Loucy (cell line): ENCODE results near the gene SHPK.
"Not testable (repeated sequence)": the region's sequence is repeated elsewhere in the genome, so short reads cannot be mapped to it uniquely, and the experiment has no call there.

ENCODE experiments used
- H2AFZ ChIP-seq: fragments of 200-600 bp; sonication (generic); 2 replicates; pipeline ENCODE4 v1.6.0; 2016; ENCODE audit warnings: antibody characterized with exemption, mild to moderate bottlenecking, low read length, moderate library complexity
- H3F3A ChIP-seq: fragments of 200-600 bp; 2 replicates; pipeline ENCODE4 v1.6.0; 2016; ENCODE audit warnings: antibody characterized with exemption, low read depth, mild to moderate bottlenecking
- H3K27me3 ChIP-seq: fragments of 200-600 bp; sonication (generic); 2 replicates; pipeline ENCODE4 v1.6.1; 2014; ENCODE audit warnings: low read length, mild to moderate bottlenecking; ENCODE audit not compliant: insufficient read depth, poor library complexity, severe bottlenecking
- H3K36me3 ChIP-seq: fragments of 200-600 bp; sonication (generic); 2 replicates; pipeline ENCODE4 v1.6.1; 2016; ENCODE audit warnings: low read length; ENCODE audit not compliant: insufficient read depth
- H3K4me1 ChIP-seq: fragments of 200-600 bp; sonication (generic); 2 replicates; pipeline ENCODE4 v1.5.1; 2014; ENCODE audit warnings: low read length, mild to moderate bottlenecking; ENCODE audit not compliant: insufficient read depth, poor library complexity, severe bottlenecking
- H3K4me2 ChIP-seq: fragments of 200-600 bp; sonication (generic); 2 replicates; pipeline ENCODE4 v1.6.0; 2014; ENCODE audit warnings: antibody characterized with exemption, low read length, low read depth, mild to moderate bottlenecking; ENCODE audit not compliant: poor library complexity, severe bottlenecking
- H3K4me3 ChIP-seq: fragments of 200-600 bp; sonication (generic); 2 replicates; pipeline ENCODE4 v1.5.1; 2014; ENCODE audit warnings: low read length, mild to moderate bottlenecking, mixed read lengths; ENCODE audit not compliant: poor library complexity, severe bottlenecking
- H3K79me2 ChIP-seq: fragments of 200-600 bp; sonication (generic); 2 replicates; pipeline ENCODE4 v1.6.1; 2014; ENCODE audit warnings: low read length; ENCODE audit not compliant: insufficient read depth
- H3K9ac ChIP-seq: fragments of 200-600 bp; sonication (generic); 2 replicates; pipeline ENCODE4 v1.6.0; 2014; ENCODE audit warnings: mild to moderate bottlenecking, low read depth, low read length, moderate library complexity; ENCODE audit not compliant: poor library complexity, severe bottlenecking
- H3K9me2 ChIP-seq: fragments of 200-600 bp; sonication (generic); replicated peaks from 2 replicates; pipeline ENCODE4 v1.6.1; 2016; ENCODE audit warnings: low read depth, low read length, mixed read lengths
- H3K9me3 ChIP-seq: fragments of 200-600 bp; sonication (generic); 2 replicates; pipeline ENCODE4 v1.6.1; 2014; ENCODE audit warnings: mild to moderate bottlenecking, antibody characterized with exemption, low read length, low read depth; ENCODE audit not compliant: insufficient read depth
- H4K20me1 ChIP-seq: fragments of 200-600 bp; sonication (generic); 2 replicates; pipeline ENCODE4 v1.6.0; 2014; ENCODE audit warnings: antibody characterized with exemption, low read length, mild to moderate bottlenecking; ENCODE audit not compliant: insufficient read depth, poor library complexity, severe bottlenecking
- EZH2phosphoT487 ChIP-seq: fragments of 200-600 bp; IDR thresholded peaks from 2 replicates; pipeline ENCODE4 v1.6.1; 2018; ENCODE audit warnings: antibody characterized with exemption, mild to moderate bottlenecking, moderate library complexity, borderline replicate concordance
- TF ChIP-seq, protein P1 (sequence below): fragments of 200-600 bp; sonication (generic); conservative IDR thresholded peaks from 2 replicates; pipeline ENCODE4 v1.5.1; 2014; ENCODE audit warnings: mild to moderate bottlenecking, antibody characterized with exemption, low read length

The SHPK gene

DNA sequence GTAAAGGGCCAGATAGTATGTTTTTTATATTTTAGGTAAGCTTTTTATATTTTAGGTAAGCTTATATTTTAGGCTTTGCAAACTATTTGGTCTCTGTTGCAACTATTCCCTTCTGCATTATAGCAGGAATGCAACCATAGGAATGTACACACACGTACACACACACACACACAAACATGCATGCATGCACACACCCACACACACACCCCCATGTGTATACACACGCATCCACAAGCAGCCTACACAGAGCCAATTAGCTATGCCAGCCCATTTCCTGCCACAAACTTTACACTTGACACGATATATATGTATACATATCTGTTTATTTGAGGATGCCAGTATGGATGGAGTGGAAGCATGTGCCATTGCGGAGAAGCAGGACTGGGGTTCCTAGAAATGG is 70.9 kb downstream of the SHPK start:
- Histone ChIP-seq H3K27me3 (no peaks in the 10 kb centered on the region), H4K20me1 (no peaks in the 10 kb centered on the region), H3F3A (no peaks in the 10 kb centered on the region), H2AFZ (no peak overlapping the region), H3K79me2 (no peaks in the 10 kb centered on the region), H3K9me2 (no peaks in the 10 kb centered on the region), H3K9me3 (no peaks in the 10 kb centered on the region), H3K4me2 (no peak overlapping the region), H3K36me3 (no peaks in the 10 kb centered on the region), H3K9ac (no peak overlapping the region), H3K4me3 (no peak overlapping the region), H3K4me1 (no peaks in the 10 kb centered on the region)
- no peak for TF ChIP-seq EZH2phosphoT487
- TF ChIP-seq, protein P1, sequence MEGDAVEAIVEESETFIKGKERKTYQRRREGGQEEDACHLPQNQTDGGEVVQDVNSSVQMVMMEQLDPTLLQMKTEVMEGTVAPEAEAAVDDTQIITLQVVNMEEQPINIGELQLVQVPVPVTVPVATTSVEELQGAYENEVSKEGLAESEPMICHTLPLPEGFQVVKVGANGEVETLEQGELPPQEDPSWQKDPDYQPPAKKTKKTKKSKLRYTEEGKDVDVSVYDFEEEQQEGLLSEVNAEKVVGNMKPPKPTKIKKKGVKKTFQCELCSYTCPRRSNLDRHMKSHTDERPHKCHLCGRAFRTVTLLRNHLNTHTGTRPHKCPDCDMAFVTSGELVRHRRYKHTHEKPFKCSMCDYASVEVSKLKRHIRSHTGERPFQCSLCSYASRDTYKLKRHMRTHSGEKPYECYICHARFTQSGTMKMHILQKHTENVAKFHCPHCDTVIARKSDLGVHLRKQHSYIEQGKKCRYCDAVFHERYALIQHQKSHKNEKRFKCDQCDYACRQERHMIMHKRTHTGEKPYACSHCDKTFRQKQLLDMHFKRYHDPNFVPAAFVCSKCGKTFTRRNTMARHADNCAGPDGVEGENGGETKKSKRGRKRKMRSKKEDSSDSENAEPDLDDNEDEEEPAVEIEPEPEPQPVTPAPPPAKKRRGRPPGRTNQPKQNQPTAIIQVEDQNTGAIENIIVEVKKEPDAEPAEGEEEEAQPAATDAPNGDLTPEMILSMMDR, result no peak

DNA sequence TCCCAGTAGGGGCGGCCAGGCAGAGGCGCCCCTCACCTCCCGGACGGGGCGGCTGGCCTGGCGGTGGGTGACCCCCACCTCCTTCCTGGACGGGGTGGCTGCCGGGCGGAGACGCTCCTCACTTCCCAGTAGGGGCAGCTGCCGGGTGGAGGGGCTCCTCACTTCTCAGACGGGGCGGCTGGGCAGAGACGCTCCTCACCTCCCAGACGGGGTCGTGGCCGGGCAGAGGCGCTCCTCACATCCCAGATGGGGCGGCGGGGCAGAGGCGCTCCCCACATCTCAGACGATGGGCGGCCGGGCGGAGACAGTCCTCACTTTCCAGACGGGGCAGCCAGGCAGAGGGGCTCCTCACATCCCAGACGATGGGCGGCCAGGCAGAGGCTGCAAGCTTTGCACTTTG is 71.8 kb downstream of the SHPK start:
- not testable (repeated sequence) for H3K9me3 ChIP-seq, H3K36me3 ChIP-seq, H3K79me2 ChIP-seq, H3K4me1 ChIP-seq, H2AFZ ChIP-seq, H3K9ac ChIP-seq, H3K4me3 ChIP-seq, H3K27me3 ChIP-seq, H3K4me2 ChIP-seq, H3F3A ChIP-seq, H3K9me2 ChIP-seq, H4K20me1 ChIP-seq

DNA sequence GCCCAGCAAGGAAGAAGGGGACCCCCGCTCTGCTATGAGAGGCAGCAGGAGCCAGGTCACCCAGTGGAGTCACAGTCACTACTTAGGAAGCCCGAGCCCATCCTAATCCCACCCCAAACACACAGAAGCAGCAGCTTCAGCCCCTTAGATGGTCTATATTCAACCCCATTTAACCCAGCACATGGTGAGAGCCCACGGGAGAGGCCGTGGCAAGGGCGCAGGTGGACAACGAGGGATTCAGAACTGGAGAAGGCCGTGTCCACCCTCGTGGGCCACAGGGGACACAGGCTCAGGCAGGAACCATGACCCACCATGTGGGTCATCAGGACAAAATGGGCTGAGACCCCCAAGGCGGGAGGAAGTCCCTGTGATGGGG is 76.8 kb downstream of the SHPK start:
- no peaks in the 10 kb centered on the region for H3K9me2 ChIP-seq
- no peaks in the 10 kb centered on the region for H4K20me1 ChIP-seq
- H3K27me3 ChIP-seq, result no peaks in the 10 kb centered on the region
- H3K79me2 ChIP-seq, result no peaks in the 10 kb centered on the region
- no peaks in the 10 kb centered on the region for H3K4me1 ChIP-seq
- H3K4me2 ChIP-seq, result no peak overlapping the region
- H2AFZ ChIP-seq, result no peak overlapping the region
- H3K36me3 ChIP-seq, result no peaks in the 10 kb centered on the region
- no peak overlapping the region for H3K9ac ChIP-seq
- no peaks in the 10 kb centered on the region for H3K9me3 ChIP-seq
- TF ChIP-seq, protein P1, result no peak
- no peak for TF ChIP-seq EZH2phosphoT487
- no peaks in the 10 kb centered on the region for H3F3A ChIP-seq
- H3K4me3 ChIP-seq, result no peak overlapping the region

DNA sequence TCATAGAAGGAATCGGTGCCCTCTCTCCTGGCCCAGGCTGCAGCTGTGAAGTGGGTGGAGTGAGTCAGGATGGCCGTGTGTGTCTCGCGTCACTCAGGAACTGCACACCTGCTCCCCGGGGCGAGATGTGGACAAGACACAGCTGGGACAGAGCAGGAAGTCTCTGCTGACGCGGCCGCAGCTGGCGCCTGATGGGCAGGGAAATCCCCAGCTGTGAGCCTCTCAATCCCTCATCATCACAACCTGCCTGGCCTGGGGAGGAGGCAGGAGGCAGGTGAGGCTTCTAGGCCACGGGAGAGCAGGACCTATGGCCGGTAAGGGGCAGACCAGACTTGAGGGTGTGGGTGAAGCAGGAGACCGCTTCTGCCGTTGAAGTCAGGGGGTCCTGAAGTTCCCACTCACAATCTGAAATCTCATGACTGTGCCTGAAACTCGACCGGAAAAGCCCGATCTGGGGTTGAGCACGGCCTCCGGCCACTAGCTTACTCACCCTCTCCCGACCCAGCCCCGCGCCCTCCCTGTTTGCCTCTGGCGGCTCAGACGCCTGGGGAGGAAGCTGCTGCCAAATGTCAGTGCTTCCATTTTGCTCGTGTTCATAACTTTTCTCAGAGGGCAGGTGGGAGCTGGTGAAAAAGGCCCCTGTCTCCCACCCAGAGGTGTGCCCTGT is 77.3 kb downstream of the SHPK start:
- Histone ChIP-seq H3K9me3 (no peaks in the 10 kb centered on the region), H3K27me3 (no peaks in the 10 kb centered on the region), H4K20me1 (no peaks in the 10 kb centered on the region), H3F3A (no peaks in the 10 kb centered on the region), H3K4me3 (no peak overlapping the region), H3K4me2 (no peak overlapping the region), H3K9ac (no peak overlapping the region), H3K36me3 (no peaks in the 10 kb centered on the region), H2AFZ (no peak overlapping the region), H3K4me1 (no peaks in the 10 kb centered on the region), H3K79me2 (no peaks in the 10 kb centered on the region), H3K9me2 (no peaks in the 10 kb centered on the region)
- TF ChIP-seq EZH2phosphoT487, result no peak
- TF ChIP-seq, protein P1, result no peak
